Measurements from ENCODE around the gene DRICH1. TPM values are rescaled to one million over a fixed set of nuclear protein-coding genes. Genes with fewer than 3 reads are reported as not detected.
"Not testable (repeated sequence)": the region's sequence is repeated elsewhere in the genome, so short reads cannot be mapped to it uniquely, and the experiment has no call there.

DRICH1 gene
- total RNA-seq: 1 to 10 TPM; 1.5 to 1.8 TPM
- not detected for polyA plus RNA-seq
- total RNA-seq: 0.42 to 3.3 (median 1.6) reads per million in 6 experiments

- H3K36me3 Mint-ChIP-seq: peaks cover 0 to 16% (median 0%) of the 10 kb centered on the region in 3 donors
- ATAC-seq: no peak
- H3K9me3 Mint-ChIP-seq: no peaks in the 10 kb centered on the region
- no peaks in the 10 kb centered on the region for H3K27me3 Mint-ChIP-seq
- peaks cover 0 to 7% (median 6%) of the 10 kb centered on the region in 4 donors for H3K4me1 Mint-ChIP-seq
- POLR2A ChIA-PET: interaction anchor here (0.5 kb wide), 1 partner anchor 125 kb away, joined by 3 read pairs; no protein-coding TSS in a partner anchor
- H3K4me3 Mint-ChIP-seq: no peak within 1 kb of the TSS
- H3K27ac Mint-ChIP-seq: peak within 1 kb of the TSS in 4 of 10 donors; percentile 9 to 73 (median 32)
- DNase-seq: no peak
These were observed at the start of gene DRICH1 for GRCh38 chr22:23632178-23632577. Gene DRICH1, minus strand, starts transcription at chr22:23632321. Its CDS starts 298 bp downstream, at chr22:23632023.

GRCh38 chr22:23681026-23681809 lies 49.1 kb upstream of the DRICH1 start:
- ATAC-seq: no peak
- Mint-ChIP-seq H3K36me3 (peaks cover 0 to 42% (median 24%) of the 10 kb centered on the region in 3 donors), H3K27ac (peak overlapping the region in 2 of 10 donors; percentile 27 to 31), H3K9me3 (no peaks in the 10 kb centered on the region), H3K27me3 (no peaks in the 10 kb centered on the region), H3K4me3 (no peak overlapping the region), H3K4me1 (peaks cover 9 to 15% (median 13%) of the 10 kb centered on the region in 4 donors)
- POLR2A ChIA-PET: no interaction called here
- no peak for DNase-seq

GRCh38 chr22:23678133-23678532 lies 46.0 kb upstream of the DRICH1 start:
- peak overlapping the region in 2 of 10 donors; percentile 45 to 78 for H3K27ac Mint-ChIP-seq
- no peak for DNase-seq
- peaks cover 0 to 41% (median 21%) of the 10 kb centered on the region in 3 donors for H3K36me3 Mint-ChIP-seq
- no peaks in the 10 kb centered on the region for H3K27me3 Mint-ChIP-seq
- no peaks in the 10 kb centered on the region for H3K9me3 Mint-ChIP-seq
- POLR2A ChIA-PET: no interaction called here
- no peak overlapping the region for H3K4me3 Mint-ChIP-seq
- H3K4me1 Mint-ChIP-seq: peaks cover 10 to 28% (median 15%) of the 10 kb centered on the region in 4 donors
- no peak for ATAC-seq

GRCh38 chr22:23677701-23677995 lies 45.5 kb upstream of the DRICH1 start:
- no peak for DNase-seq
- no peak overlapping the region for H3K4me3 Mint-ChIP-seq

GRCh38 chr22:23676841-23677700 lies 45.0 kb upstream of the DRICH1 start:
- Mint-ChIP-seq H3K36me3 (peaks cover 0 to 31% (median 19%) of the 10 kb centered on the region in 3 donors), H3K27ac (peak overlapping the region in 1 of 10 donors; percentile 45), H3K4me1 (peaks cover 10 to 30% (median 19%) of the 10 kb centered on the region in 4 donors)
- ATAC-seq, DNase-seq, H3K4me3 Mint-ChIP-seq, H3K27me3 Mint-ChIP-seq, H3K9me3 Mint-ChIP-seq, POLR2A ChIA-PET: not testable (repeated sequence)

More at GRCh38 chr22:23677701-23677995, 45.5 kb upstream of the DRICH1 start:
- Mint-ChIP-seq H3K36me3 (peaks cover 0 to 37% (median 21%) of the 10 kb centered on the region in 3 donors), H3K27ac (peak overlapping the region in 3 of 10 donors; percentile 45 to 62 (median 51)), H3K27me3 (no peaks in the 10 kb centered on the region), H3K4me1 (peaks cover 10 to 29% (median 16%) of the 10 kb centered on the region in 4 donors), H3K9me3 (no peaks in the 10 kb centered on the region)
- POLR2A ChIA-PET: no interaction called here
- no peak for ATAC-seq

- H3K9me3 Mint-ChIP-seq: no peaks in the 10 kb centered on the region
- H3K4me3 Mint-ChIP-seq: no peak overlapping the region
- H3K27me3 Mint-ChIP-seq: no peaks in the 10 kb centered on the region
- POLR2A ChIA-PET: interaction anchor here (0.5 kb wide), 1 partner anchor 719 kb away, joined by 3 read pairs; no protein-coding TSS in a partner anchor
- H3K36me3 Mint-ChIP-seq: peaks cover 0 to 20% (median 14%) of the 10 kb centered on the region in 3 donors
- ATAC-seq (no peak), DNase-seq (no peak)
- H3K27ac Mint-ChIP-seq: peak overlapping the region in 3 of 10 donors; percentile 22 to 63 (median 56)
- peaks cover 8 to 30% (median 17%) of the 10 kb centered on the region in 4 donors for H3K4me1 Mint-ChIP-seq
These were observed 43.6 kb upstream of the DRICH1 start for GRCh38 chr22:23675502-23676415.

GRCh38 chr22:23674886-23675501 lies 42.9 kb upstream of the DRICH1 start:
- Mint-ChIP-seq H3K27ac (peak overlapping the region in 2 of 10 donors; percentile 50 to 63), H3K36me3 (peaks cover 0 to 12% (median 10%) of the 10 kb centered on the region in 3 donors), H3K4me1 (peaks cover 6 to 30% (median 17%) of the 10 kb centered on the region in 4 donors)
- POLR2A ChIA-PET, DNase-seq, ATAC-seq, H3K4me3 Mint-ChIP-seq, H3K9me3 Mint-ChIP-seq, H3K27me3 Mint-ChIP-seq: not testable (repeated sequence)

- no peak for ATAC-seq
- peaks cover 0 to 11% (median 6%) of the 10 kb centered on the region in 3 donors for H3K36me3 Mint-ChIP-seq
- DNase-seq: peak in 1 of 10 donors; percentile 41
- peak overlapping the region in 5 of 10 donors; percentile 15 to 70 (median 20) for H3K27ac Mint-ChIP-seq
- no peaks in the 10 kb centered on the region for H3K27me3 Mint-ChIP-seq
- peaks cover 6 to 30% (median 17%) of the 10 kb centered on the region in 4 donors for H3K4me1 Mint-ChIP-seq
- no peak overlapping the region for H3K4me3 Mint-ChIP-seq
- POLR2A ChIA-PET: no interaction called here
- no peaks in the 10 kb centered on the region for H3K9me3 Mint-ChIP-seq
These were observed 41.9 kb upstream of the DRICH1 start for GRCh38 chr22:23673826-23674690.

- POLR2A ChIA-PET: no interaction called here
- peak overlapping the region in 2 of 10 donors; percentile 14 to 36 for H3K27ac Mint-ChIP-seq
- H3K4me1 Mint-ChIP-seq: peaks cover 5 to 30% (median 17%) of the 10 kb centered on the region in 4 donors
- H3K27me3 Mint-ChIP-seq: no peaks in the 10 kb centered on the region
- no peak overlapping the region for H3K4me3 Mint-ChIP-seq
- H3K36me3 Mint-ChIP-seq: peaks cover 0 to 9% (median 6%) of the 10 kb centered on the region in 3 donors
- DNase-seq: peak in 1 of 10 donors; percentile 26
- H3K9me3 Mint-ChIP-seq: no peaks in the 10 kb centered on the region
- no peak for ATAC-seq
These were observed 41.0 kb upstream of the DRICH1 start for GRCh38 chr22:23673050-23673620.

GRCh38 chr22:23672307-23673049 lies 40.4 kb upstream of the DRICH1 start:
- H3K36me3 Mint-ChIP-seq, H3K4me3 Mint-ChIP-seq, H3K9me3 Mint-ChIP-seq, POLR2A ChIA-PET, H3K27me3 Mint-ChIP-seq: not testable (repeated sequence)
- peaks cover 4 to 27% (median 12%) of the 10 kb centered on the region in 4 donors for H3K4me1 Mint-ChIP-seq
- ATAC-seq (peak in 1 of 2 donors; percentile 50), DNase-seq (peak in 1 of 10 donors; percentile 31)
- peak overlapping the region in 6 of 10 donors; percentile 16 to 75 (median 55) for H3K27ac Mint-ChIP-seq

Data from naive thymus-derived CD8-positive, alpha-beta T cell (primary cell).